OCI-LY1 (cell line): ENCODE data around the gene HDAC9.

ENCODE experiments used
- H2AFZ ChIP-seq: fragments of 200-600 bp; sonication (generic), shearing (Covaris generic); 2 replicates; pipeline ENCODE4 v1.6.0; 2014; ENCODE audit warnings: antibody characterized with exemption, mild to moderate bottlenecking, low read length
- H3F3A ChIP-seq: fragments of 200-600 bp; sonication (generic), shearing (Covaris generic); 2 replicates; pipeline ENCODE4 v1.6.0; 2014; ENCODE audit warnings: mild to moderate bottlenecking, antibody characterized with exemption, low read length, moderate library complexity; ENCODE audit not compliant: insufficient read depth
- H3K27ac ChIP-seq: fragments of 200-600 bp; sonication (generic); 2 replicates; pipeline ENCODE4 v1.5.1; 2014; ENCODE audit warnings: low read length, mixed run types, mild to moderate bottlenecking, low read depth; ENCODE audit not compliant: poor library complexity, severe bottlenecking
- H3K27me3 ChIP-seq: fragments of 200-600 bp; sonication (generic); 2 replicates; pipeline ENCODE4 v1.6.0; 2014; ENCODE audit warnings: antibody characterized with exemption, mild to moderate bottlenecking, low read length, moderate library complexity; ENCODE audit not compliant: insufficient read depth
- H3K36me3 ChIP-seq: fragments of 200-600 bp; sonication (generic); 2 replicates; pipeline ENCODE4 v1.6.1; 2014; ENCODE audit warnings: mild to moderate bottlenecking, antibody characterized with exemption, low read length, moderate library complexity, mixed read lengths; ENCODE audit not compliant: insufficient read depth
- H3K4me1 ChIP-seq: fragments of 200-600 bp; sonication (generic); 2 replicates; pipeline ENCODE4 v1.5.1; 2014; ENCODE audit warnings: mild to moderate bottlenecking, low read length, moderate library complexity; ENCODE audit not compliant: insufficient read depth, severe bottlenecking
- H3K4me2 ChIP-seq: fragments of 200-600 bp; sonication (generic), shearing (Covaris generic); 2 replicates; pipeline ENCODE4 v1.6.1; 2014; ENCODE audit warnings: low read length
- H3K4me3 ChIP-seq: fragments of 200-600 bp; sonication (generic); 2 replicates; pipeline ENCODE4 v1.5.1; 2014; ENCODE audit warnings: low read length, low read depth, mild to moderate bottlenecking, mixed read lengths; ENCODE audit not compliant: poor library complexity, severe bottlenecking
- H3K79me2 ChIP-seq: fragments of 200-600 bp; shearing (Covaris generic); 2 replicates; pipeline ENCODE4 v1.6.1; 2016; ENCODE audit warnings: mixed run types, low read length, mixed read lengths; ENCODE audit not compliant: insufficient read depth
- H3K9ac ChIP-seq: fragments of 200-600 bp; sonication (generic), shearing (Covaris generic); 2 replicates; pipeline ENCODE4 v1.6.1; 2014; ENCODE audit warnings: mild to moderate bottlenecking, low read length, mixed read lengths
- H3K9me2 ChIP-seq: fragments of 200-600 bp; sonication (generic), shearing (Covaris generic); 2 replicates; pipeline ENCODE4 v1.6.1; 2014; ENCODE audit warnings: low read depth, mild to moderate bottlenecking, low read length, mixed read lengths
- H3K9me3 ChIP-seq: fragments of 200-600 bp; shearing (Covaris generic); 2 replicates; pipeline ENCODE4 v1.6.1; 2014; ENCODE audit warnings: low read length, mixed read lengths
- H4K20me1 ChIP-seq: fragments of 200-600 bp; sonication (generic), shearing (Covaris generic); 2 replicates; pipeline ENCODE4 v1.6.0; 2016; ENCODE audit warnings: mild to moderate bottlenecking, low read length; ENCODE audit not compliant: insufficient read depth
- EZH2 ChIP-seq: fragments of 200-600 bp; sonication (generic), shearing (Covaris generic); IDR thresholded peaks from 2 replicates; pipeline ENCODE4 v1.8.0; 2017; ENCODE audit warnings: borderline replicate concordance, mixed run types, mild to moderate bottlenecking, antibody characterized with exemption, low read length, moderate library complexity, mixed read lengths
- TF ChIP-seq, protein P1 (sequence below): fragments of 200-600 bp; sonication (generic), shearing (Covaris generic); IDR thresholded peaks from 2 replicates; pipeline ENCODE4 v1.5.1; 2017; ENCODE audit warnings: mild to moderate bottlenecking, antibody characterized with exemption, low read length, moderate library complexity, mixed read lengths

The HDAC9 gene

GRCh38 chr7:18859318-18859717, 363.8 kb downstream of the HDAC9 start:
- Histone ChIP-seq H3K9ac (no peak overlapping the region), H3K4me3 (no peak overlapping the region), H3K4me2 (no peak overlapping the region), H3K9me2 (no peaks in the 10 kb centered on the region), H2AFZ (no peak overlapping the region), H3K27ac (no peak overlapping the region), H3K27me3 (no peaks in the 10 kb centered on the region), H4K20me1 (no peaks in the 10 kb centered on the region), H3K9me3 (no peaks in the 10 kb centered on the region), H3K36me3 (no peaks in the 10 kb centered on the region), H3K4me1 (no peaks in the 10 kb centered on the region), H3K79me2 (no peaks in the 10 kb centered on the region), H3F3A (no peaks in the 10 kb centered on the region)
- TF ChIP-seq, protein P1, sequence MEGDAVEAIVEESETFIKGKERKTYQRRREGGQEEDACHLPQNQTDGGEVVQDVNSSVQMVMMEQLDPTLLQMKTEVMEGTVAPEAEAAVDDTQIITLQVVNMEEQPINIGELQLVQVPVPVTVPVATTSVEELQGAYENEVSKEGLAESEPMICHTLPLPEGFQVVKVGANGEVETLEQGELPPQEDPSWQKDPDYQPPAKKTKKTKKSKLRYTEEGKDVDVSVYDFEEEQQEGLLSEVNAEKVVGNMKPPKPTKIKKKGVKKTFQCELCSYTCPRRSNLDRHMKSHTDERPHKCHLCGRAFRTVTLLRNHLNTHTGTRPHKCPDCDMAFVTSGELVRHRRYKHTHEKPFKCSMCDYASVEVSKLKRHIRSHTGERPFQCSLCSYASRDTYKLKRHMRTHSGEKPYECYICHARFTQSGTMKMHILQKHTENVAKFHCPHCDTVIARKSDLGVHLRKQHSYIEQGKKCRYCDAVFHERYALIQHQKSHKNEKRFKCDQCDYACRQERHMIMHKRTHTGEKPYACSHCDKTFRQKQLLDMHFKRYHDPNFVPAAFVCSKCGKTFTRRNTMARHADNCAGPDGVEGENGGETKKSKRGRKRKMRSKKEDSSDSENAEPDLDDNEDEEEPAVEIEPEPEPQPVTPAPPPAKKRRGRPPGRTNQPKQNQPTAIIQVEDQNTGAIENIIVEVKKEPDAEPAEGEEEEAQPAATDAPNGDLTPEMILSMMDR: no peak
- TF ChIP-seq EZH2: no peak

DNA sequence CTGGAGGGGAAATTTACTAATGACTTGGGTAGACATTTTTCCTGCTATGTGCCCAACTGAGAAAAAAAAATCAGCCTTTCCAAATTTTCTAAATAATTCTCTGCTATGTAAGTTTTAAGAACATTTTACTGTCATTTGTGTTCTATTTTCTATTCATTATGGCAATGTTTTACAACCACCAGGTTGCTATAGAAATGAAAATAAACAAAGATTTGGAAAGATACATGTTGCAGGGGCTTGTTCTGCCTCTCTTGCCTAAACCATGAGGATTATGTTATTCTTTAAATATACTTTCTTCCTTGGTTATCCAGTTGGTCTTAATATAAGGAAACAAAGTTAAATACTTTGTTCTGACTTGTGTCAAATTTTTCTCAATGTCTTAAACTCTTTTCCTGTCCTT, 364.7 kb downstream of the HDAC9 start:
- no peak overlapping the region for H3K4me2 ChIP-seq
- no peaks in the 10 kb centered on the region for H3K36me3 ChIP-seq

DNA sequence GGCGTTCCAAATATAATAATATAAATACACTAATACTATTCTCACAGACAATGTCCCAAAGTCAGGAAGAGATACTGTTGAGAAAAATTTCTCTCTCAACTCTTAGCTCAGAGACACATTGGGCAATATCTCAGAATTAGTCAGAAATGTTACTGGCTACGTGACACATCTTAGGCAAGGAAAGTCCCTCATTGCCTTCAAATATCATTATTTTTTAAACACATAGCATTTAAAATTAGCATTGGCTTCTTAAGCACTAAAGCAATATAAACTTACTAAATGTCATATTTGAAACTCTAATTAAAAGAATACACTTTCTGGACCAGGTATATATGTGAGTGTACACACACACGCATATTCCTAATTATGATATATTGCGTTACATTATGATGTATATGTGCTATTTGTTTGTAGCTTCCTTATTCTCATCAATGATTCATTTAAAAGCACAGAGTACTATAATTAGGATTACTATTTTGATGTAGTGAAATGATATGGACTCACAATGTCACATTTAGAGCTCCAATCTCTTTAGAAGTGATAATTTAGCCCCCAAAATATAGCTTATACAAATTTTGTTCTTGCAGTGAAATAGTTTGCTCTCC, 366.1 kb downstream of the HDAC9 start:
- Histone ChIP-seq H3K36me3 (no peaks in the 10 kb centered on the region), H3K4me3 (no peak overlapping the region), H3K79me2 (no peaks in the 10 kb centered on the region), H3K27me3 (no peaks in the 10 kb centered on the region), H3K27ac (no peak overlapping the region), H3K9me3 (no peaks in the 10 kb centered on the region), H4K20me1 (no peaks in the 10 kb centered on the region), H3K4me2 (no peak overlapping the region), H3K9me2 (no peaks in the 10 kb centered on the region), H3K4me1 (no peaks in the 10 kb centered on the region), H3F3A (no peaks in the 10 kb centered on the region), H2AFZ (no peak overlapping the region), H3K9ac (no peak overlapping the region)
- no peak for TF ChIP-seq EZH2
- TF ChIP-seq, protein P1: no peak

More for the DNA sequence above, 364.7 kb downstream of the HDAC9 start:
- no peaks in the 10 kb centered on the region for H3K4me1 ChIP-seq
- no peaks in the 10 kb centered on the region for H3K9me3 ChIP-seq
- H3K27ac ChIP-seq: no peak overlapping the region
- no peaks in the 10 kb centered on the region for H3K79me2 ChIP-seq
- H2AFZ ChIP-seq: no peak overlapping the region
- no peak overlapping the region for H3K9ac ChIP-seq
- TF ChIP-seq EZH2: no peak
- TF ChIP-seq, protein P1: no peak
- H3K4me3 ChIP-seq: no peak overlapping the region
- no peaks in the 10 kb centered on the region for H3K9me2 ChIP-seq
- no peaks in the 10 kb centered on the region for H3F3A ChIP-seq
- no peaks in the 10 kb centered on the region for H3K27me3 ChIP-seq
- no peaks in the 10 kb centered on the region for H4K20me1 ChIP-seq
